Breast epithelium (tissue), 3 donors: ENCODE results near the gene PRKN.

Experiments used
- POLR2A ChIP-seq: fragments of 450-650 bp; IDR thresholded peaks from one replicate; pipeline ENCODE4 v1.6.1; 2016; ENCODE audit warnings: antibody characterized with exemption, mild to moderate bottlenecking, moderate library complexity
- TF ChIP-seq, protein P1 (sequence below), 3 donors: fragments of 450-650 bp; IDR thresholded peaks; one replicate each; pipeline ENCODE4 v1.5.1; 2016 to 2017; ENCODE audit warnings: antibody characterized with exemption in 3 of 3, mild to moderate bottlenecking in 3 of 3, moderate library complexity in 3 of 3

DNA sequence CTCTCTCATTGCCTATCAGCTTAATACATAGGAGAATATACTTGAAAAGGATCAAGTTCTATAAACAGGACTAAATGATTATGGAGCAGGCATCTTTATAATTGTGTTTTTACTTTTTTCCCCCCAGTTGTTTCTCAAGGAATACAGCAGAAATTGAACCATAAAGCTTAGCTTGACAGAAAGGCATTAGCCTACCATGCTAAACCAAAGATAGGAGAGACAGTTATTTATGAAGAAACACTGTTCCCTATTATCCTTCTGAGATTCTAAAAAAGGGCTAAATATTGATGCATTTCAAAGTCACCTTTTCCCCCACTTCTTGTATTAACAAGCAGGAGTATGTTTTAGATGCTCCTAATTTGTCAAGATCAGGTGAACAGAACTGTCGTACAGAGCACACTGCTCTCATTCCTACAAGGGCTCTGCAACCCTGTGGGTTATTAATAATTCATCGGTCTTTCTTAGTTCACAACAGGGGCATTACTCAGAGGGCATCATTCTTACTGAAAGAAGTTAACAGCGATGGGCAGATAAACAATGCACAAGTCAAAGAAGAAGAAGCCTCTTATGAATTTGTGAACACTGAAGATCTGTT, 38.7 kb downstream of the PRKN start:
- TF ChIP-seq POLR2A: no peak
- TF ChIP-seq, protein P1, sequence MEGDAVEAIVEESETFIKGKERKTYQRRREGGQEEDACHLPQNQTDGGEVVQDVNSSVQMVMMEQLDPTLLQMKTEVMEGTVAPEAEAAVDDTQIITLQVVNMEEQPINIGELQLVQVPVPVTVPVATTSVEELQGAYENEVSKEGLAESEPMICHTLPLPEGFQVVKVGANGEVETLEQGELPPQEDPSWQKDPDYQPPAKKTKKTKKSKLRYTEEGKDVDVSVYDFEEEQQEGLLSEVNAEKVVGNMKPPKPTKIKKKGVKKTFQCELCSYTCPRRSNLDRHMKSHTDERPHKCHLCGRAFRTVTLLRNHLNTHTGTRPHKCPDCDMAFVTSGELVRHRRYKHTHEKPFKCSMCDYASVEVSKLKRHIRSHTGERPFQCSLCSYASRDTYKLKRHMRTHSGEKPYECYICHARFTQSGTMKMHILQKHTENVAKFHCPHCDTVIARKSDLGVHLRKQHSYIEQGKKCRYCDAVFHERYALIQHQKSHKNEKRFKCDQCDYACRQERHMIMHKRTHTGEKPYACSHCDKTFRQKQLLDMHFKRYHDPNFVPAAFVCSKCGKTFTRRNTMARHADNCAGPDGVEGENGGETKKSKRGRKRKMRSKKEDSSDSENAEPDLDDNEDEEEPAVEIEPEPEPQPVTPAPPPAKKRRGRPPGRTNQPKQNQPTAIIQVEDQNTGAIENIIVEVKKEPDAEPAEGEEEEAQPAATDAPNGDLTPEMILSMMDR (IDR thresholded peaks at IDR 0.05): no peak
